Fibroblast of lung (primary cell): ENCODE data around the gene SLC22A14.

Experiments
- EZH2 ChIP-seq: IDR thresholded peaks from 2 replicates; pipeline ENCODE4 v1.5.1; 2012; ENCODE audit warnings: low read length, control low read depth, mild to moderate bottlenecking; ENCODE audit errors: missing control alignments
- TF ChIP-seq, protein P1 (sequence below), 2 donors: IDR thresholded peaks in 1 of 2; conservative IDR thresholded peaks in 1 of 2; 1 replicate in 1 of 2; 2 replicates in 1 of 2; pipeline ENCODE4 v1.5.1; 2011 to 2012; ENCODE audit warnings: low read length in 2 of 2, control low read depth in 1 of 2, inconsistent platforms in 1 of 2, low read depth in 1 of 2, mild to moderate bottlenecking in 1 of 2

- TF ChIP-seq, protein P1, sequence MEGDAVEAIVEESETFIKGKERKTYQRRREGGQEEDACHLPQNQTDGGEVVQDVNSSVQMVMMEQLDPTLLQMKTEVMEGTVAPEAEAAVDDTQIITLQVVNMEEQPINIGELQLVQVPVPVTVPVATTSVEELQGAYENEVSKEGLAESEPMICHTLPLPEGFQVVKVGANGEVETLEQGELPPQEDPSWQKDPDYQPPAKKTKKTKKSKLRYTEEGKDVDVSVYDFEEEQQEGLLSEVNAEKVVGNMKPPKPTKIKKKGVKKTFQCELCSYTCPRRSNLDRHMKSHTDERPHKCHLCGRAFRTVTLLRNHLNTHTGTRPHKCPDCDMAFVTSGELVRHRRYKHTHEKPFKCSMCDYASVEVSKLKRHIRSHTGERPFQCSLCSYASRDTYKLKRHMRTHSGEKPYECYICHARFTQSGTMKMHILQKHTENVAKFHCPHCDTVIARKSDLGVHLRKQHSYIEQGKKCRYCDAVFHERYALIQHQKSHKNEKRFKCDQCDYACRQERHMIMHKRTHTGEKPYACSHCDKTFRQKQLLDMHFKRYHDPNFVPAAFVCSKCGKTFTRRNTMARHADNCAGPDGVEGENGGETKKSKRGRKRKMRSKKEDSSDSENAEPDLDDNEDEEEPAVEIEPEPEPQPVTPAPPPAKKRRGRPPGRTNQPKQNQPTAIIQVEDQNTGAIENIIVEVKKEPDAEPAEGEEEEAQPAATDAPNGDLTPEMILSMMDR (conservative IDR thresholded peaks at IDR 0.05 in 1 of 2, IDR thresholded peaks at IDR 0.05 in 1 of 2; ENCODE audit: low read depth in 1 of 2, low read length in 2 of 2): no peak
- TF ChIP-seq EZH2: no peak
Measured at GRCh38 chr3:38245930-38246329, 36.2 kb upstream of the SLC22A14 start.
